Kidney epithelial cell (primary cell): ENCODE results near the gene YPEL5. TPM values are rescaled to one million over a fixed set of nuclear protein-coding genes. Genes with fewer than 3 reads are reported as not detected.
A peak's percentile ranks its signal among the peaks of the same experiment; 100 is the strongest.

Experiments used
- DNase-seq: peaks from one replicate; pipeline ENCODE4 v3.0.0-alpha.2; 2010; ENCODE audit warnings: low read depth
- H3K27me3 ChIP-seq: 2 replicates; pipeline ENCODE4 v1.6.0; 2011; ENCODE audit warnings: low read length; ENCODE audit not compliant: control insufficient read depth, insufficient read depth
- H3K36me3 ChIP-seq: 2 replicates; pipeline ENCODE4 v1.5.1; 2011; ENCODE audit warnings: low read length; ENCODE audit not compliant: control insufficient read depth, insufficient read depth
- H3K4me3 ChIP-seq: 2 replicates; pipeline ENCODE4 v1.5.1; 2011; ENCODE audit warnings: low read depth, mild to moderate bottlenecking, control low read depth, low read length
- CTCF ChIP-seq: IDR thresholded peaks from 2 replicates; pipeline ENCODE4 v1.5.1; 2011; ENCODE audit warnings: mild to moderate bottlenecking, moderate library complexity, low read length, control low read depth, inconsistent platforms; ENCODE audit not compliant: insufficient read depth, poor library complexity, severe bottlenecking
- total RNA-seq: library from RNA; depleted of rRNA; stranded (reverse); fragments of >200 nt; gene quantifications from 2 replicates; pipeline ENCODE4 v1.2.3, GENCODE V29; 2015

YPEL5 gene
- total RNA-seq, 1 donor from 2014 or later: 71.2 TPM

DNA sequence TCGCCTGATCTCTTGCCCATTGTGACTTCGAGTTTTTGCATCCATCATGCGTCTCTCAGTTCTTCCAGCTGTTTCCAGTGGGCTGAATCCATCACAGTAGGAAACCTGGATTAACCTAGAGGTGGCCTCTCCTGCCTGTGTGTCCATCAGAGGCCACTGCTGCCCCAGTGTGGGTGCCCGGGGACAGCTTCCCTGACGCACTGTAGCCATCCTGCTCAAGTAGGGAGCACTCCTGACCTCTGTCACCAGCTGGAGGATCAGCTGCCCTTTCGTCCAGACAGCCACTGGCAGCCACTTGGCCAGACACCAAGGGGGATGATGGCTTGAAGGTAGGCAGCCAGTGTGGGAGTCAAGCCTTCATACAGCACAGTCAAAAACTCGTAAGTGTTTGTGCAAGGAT is 47.6 kb downstream of the YPEL5 start:
- no peak overlapping the region for H3K4me3 ChIP-seq
- no peak for DNase-seq
- H3K27me3 ChIP-seq: no peaks in the 10 kb centered on the region
- H3K36me3 ChIP-seq: no peaks in the 10 kb centered on the region
- no peak for TF ChIP-seq CTCF

- Histone ChIP-seq H3K27me3 (no peaks in the 10 kb centered on the region), H3K36me3 (no peaks in the 10 kb centered on the region), H3K4me3 (no peak overlapping the region)
- no peak for TF ChIP-seq CTCF
- DNase-seq: no peak
Observed at GRCh38 chr2:30195016-30195415, 48.2 kb downstream of the YPEL5 start.

DNA sequence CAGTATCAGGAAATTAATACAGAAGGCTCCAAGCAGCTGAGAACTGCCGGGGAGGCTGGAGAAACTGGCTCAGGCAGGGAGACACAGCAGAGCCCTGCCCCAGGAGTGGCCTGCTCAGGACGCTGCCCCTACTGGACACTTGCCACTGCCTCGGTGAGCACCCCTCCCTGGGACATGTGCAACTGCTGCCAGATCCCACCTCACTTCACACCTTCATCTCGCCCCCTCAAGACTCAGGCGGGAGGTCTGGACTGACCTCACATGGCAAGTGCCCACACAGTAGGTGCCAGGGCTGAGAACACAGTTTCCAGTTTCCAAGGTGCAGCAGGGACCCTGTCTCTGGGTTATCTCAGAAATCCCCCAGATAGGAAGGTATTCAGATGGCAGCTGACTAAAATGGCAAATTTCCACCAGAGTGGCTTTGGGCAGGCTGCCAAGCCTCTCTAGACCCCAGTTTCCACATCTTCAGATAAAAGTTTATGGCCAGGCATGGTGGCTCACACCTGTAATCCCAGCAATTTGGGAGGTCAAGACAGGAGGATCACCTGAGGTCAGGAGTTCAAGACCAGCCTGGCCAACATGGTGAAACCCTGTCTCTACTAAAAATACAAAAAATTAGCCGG is 50.9 kb downstream of the YPEL5 start:
- Histone ChIP-seq H3K36me3 (no peaks in the 10 kb centered on the region), H3K4me3 (no peak overlapping the region), H3K27me3 (no peaks in the 10 kb centered on the region)
- peak; percentile 15 for TF ChIP-seq CTCF
- DNase-seq: no peak

GRCh38 chr2:30201990-30202389 is 55.2 kb downstream of the YPEL5 start:
- Histone ChIP-seq H3K27me3 (peaks cover 6% of the 10 kb centered on the region), H3K4me3 (no peak overlapping the region), H3K36me3 (no peaks in the 10 kb centered on the region)
- TF ChIP-seq CTCF: no peak
- DNase-seq: no peak

DNA sequence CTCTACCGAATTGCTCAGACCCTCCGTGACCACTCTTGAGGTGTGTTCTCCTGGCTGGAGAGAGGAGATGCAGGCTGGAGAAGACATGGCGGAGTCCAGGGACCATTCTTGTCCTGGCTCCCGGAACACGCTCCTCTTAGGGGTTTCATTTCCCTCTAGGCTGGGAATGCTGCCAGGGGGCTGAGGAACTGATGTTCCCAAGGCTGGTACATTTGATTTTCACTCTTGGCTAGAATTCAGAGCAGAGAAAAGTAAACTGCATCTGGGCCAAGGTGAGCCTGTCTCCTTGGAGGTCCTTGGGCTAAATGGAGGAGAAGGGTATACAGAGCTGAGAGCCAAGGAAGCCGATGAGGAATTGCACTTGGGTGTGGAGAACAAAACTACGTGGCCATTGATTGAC is 56.3 kb downstream of the YPEL5 start:
- no peak for TF ChIP-seq CTCF
- H3K4me3 ChIP-seq: no peak overlapping the region
- H3K27me3 ChIP-seq: peaks cover 6% of the 10 kb centered on the region
- no peak for DNase-seq
- H3K36me3 ChIP-seq: no peaks in the 10 kb centered on the region

DNA sequence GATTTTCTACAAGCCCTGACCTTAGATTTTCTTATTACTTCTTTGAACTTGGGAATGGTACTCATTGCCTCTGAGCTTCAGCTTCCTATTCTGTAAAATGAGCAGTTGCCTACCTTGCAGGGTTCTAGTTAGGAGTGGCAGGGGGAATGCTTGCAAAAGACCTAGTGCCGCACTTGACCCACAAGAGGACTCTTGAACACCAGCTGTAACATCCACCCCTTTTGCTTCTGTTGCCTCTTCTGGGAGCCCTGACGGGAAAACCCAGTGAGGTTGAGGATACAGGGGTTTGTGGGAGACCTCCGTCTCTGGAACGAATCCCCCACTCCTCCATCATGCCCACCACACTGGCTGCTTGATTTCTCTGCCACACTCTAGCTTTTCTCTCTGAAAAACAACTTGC is 57.5 kb downstream of the YPEL5 start:
- peaks cover 6% of the 10 kb centered on the region for H3K27me3 ChIP-seq
- H3K36me3 ChIP-seq: no peaks in the 10 kb centered on the region
- TF ChIP-seq CTCF: no peak
- no peak for DNase-seq
- H3K4me3 ChIP-seq: no peak overlapping the region
